SW480 (cell line): Measurements from ENCODE around the gene PRDM13.
"Not testable (repeated sequence)": the region's sequence is repeated elsewhere in the genome, so short reads cannot be mapped to it uniquely, and the experiment has no call there.

Source experiments
- DNase-seq: peaks from one replicate; pipeline ENCODE4 v3.0.0-alpha.2; 2016; ENCODE audit warnings: low spot score

The PRDM13 gene

GRCh38 chr6:99603421-99604165 is 3.0 kb upstream of the PRDM13 start:
- DNase-seq = no peak

GRCh38 chr6:99604166-99605073 is 2.2 kb upstream of the PRDM13 start:
- DNase-seq = no peak

- DNase-seq = no peak
These were observed 1.4 kb upstream of the PRDM13 start for GRCh38 chr6:99605074-99605734.

- DNase-seq = no peak
These were observed 550 bp upstream of the PRDM13 start for GRCh38 chr6:99605911-99606655.

- no peak for DNase-seq
These were observed 893 bp downstream of the PRDM13 start for GRCh38 chr6:99607416-99608036.

- DNase-seq = no peak
These were observed 1.6 kb downstream of the PRDM13 start for GRCh38 chr6:99608059-99608885.

- DNase-seq = no peak
These were observed 2.4 kb downstream of the PRDM13 start for GRCh38 chr6:99608886-99609482.

GRCh38 chr6:99609905-99610489 is 3.4 kb downstream of the PRDM13 start:
- no peak for DNase-seq

- no peak for DNase-seq
These were observed 4.5 kb downstream of the PRDM13 start for GRCh38 chr6:99611148-99611547.

GRCh38 chr6:99612551-99613408 is 6.1 kb downstream of the PRDM13 start:
- no peak for DNase-seq

- no peak for DNase-seq
These were observed 6.7 kb downstream of the PRDM13 start for GRCh38 chr6:99613409-99613704.

GRCh38 chr6:99613705-99614429 is 7.2 kb downstream of the PRDM13 start:
- peak; percentile 5 for DNase-seq

- no peak for DNase-seq
These were observed 8.0 kb downstream of the PRDM13 start for GRCh38 chr6:99614430-99615186.

GRCh38 chr6:99617131-99617530 is 10.5 kb downstream of the PRDM13 start:
- DNase-seq = no peak

GRCh38 chr6:99618649-99619408 is 12.2 kb downstream of the PRDM13 start:
- DNase-seq = no peak

GRCh38 chr6:99619409-99619762 is 12.8 kb downstream of the PRDM13 start:
- no peak for DNase-seq

GRCh38 chr6:99622044-99622443 is 15.4 kb downstream of the PRDM13 start:
- not testable (repeated sequence) for DNase-seq
